HCEC 1CT (cell line): ENCODE results near the gene TFAP2B.

Experiments
- DNase-seq: peaks from one replicate; pipeline ENCODE4 v3.0.0-alpha.2; 2017

The TFAP2B gene

DNA sequence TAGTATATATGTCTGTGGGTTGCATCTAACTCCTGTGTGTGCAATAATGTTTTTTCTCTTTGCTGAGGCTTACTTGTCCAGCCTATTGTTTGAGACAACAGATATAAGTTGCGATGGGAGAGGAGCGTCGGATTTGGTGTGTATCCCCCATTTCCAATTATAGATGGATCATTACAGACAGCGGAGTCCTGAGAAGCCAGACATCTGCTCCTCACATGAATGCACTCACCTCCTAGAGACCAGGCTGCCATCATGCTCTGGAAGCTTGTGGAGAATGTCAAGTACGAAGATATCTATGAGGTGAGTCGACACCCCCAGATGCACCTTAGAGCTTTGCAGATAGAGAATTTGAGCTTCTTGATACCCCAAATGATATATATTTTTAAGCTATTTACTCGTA, at the start of gene TFAP2B:
TFAP2B (plus strand) TSS at position 199 of the 400 bp plus-strand sequence; CDS start at position 220, 21 bp downstream.
- DNase-seq, result no peak

- DNase-seq, result no peak
These were observed 40.0 kb upstream of the TFAP2B start for GRCh38 chr6:50778696-50779095.

DNA sequence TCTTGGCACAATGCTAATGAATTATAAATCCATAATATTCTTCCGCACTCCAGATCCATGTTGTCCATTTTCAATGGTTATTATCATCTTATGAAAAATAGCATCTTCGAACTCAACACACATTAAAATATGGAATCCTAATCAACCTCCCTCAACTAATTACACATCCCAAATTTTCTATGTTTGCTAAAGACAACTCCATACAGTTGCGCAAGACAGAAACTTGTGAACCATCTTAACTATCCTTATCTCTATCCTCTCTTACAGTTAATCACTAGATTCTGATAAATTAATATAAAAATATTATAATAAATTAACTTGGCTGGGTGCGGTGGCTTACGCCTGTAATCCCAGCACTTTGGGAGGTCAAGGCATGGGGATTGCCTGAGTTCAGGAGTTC, 38.3 kb upstream of the TFAP2B start:
- no peak for DNase-seq

DNA sequence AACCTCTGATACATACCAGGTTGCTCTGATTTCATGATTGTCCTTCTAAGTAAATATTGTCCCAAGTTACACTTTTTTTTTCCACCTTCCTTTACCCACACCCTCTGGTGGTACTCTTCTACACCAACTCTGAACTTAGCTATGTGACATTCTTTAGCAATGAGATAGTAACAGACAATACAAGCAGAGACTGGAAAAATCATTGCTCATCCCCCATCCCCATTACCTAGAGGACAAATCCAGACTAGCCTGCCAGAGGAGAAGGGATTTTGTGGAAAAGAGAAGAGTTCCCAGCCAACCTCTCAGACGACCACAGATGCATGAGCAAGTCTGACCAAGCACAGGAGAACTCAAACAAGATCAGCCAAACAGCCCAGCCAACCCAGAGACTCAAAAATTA, 32.8 kb upstream of the TFAP2B start:
- DNase-seq, result no peak

GRCh38 chr6:50791900-50792508, 26.7 kb upstream of the TFAP2B start:
- DNase-seq, result peak; percentile 21

DNA sequence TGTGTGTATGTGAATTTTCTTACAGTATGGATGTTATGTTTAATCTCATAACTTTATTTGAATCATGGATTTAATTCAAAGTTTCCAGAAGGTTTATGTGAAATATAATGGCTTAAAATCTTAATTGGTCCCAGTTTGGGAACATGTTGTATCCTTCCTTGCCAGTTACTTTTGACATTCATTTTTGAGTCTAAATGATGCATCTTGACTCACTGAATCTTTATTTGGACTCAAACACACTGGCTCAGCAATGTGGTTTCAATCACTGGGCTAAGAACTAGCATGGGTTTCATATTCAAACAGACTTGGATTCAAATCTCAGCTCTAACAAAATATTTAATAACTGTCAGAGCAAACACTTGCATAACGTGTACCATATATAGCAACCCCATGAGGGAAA, 25.9 kb upstream of the TFAP2B start:
- no peak for DNase-seq

DNA sequence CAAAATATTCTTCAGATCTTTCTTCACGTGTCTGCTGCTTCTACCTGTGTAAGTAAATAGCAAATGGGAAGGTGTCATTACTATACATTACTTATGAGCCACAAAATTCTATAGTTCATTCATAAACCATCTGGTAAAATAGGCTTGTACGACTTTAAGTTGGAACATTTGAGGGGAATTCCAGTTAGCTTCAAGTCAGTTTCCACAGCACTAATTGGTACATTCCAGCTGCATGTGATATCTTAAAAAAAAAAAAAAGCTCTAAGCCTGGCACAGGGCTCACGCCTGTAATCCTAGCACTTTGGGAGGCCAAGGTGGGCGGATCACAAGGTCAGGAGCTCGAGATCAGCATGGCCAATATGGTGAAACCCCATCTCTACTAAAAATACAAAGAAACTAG, 23.1 kb upstream of the TFAP2B start:
- no peak for DNase-seq

GRCh38 chr6:50804283-50804682, 14.4 kb upstream of the TFAP2B start:
- no peak for DNase-seq

DNA sequence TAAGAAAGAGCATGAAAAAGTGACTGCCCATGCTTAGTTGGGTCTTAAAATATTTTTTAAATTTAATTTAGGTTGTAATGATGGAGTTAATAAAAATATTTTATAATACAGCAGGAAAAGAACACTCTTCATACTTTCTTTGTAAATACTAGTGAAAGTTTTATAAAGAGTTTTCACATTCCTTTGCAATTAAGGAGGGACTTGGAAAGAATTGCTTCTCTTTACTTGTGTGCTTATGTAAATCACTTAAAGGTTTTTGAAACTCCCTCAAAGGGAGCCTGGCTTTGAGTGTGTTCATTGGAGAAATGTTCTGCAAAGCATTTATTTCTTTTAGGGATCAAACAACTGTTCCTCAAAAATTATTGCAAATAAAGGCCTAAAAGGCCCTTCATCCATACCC, 11.6 kb upstream of the TFAP2B start:
- DNase-seq, result no peak

DNA sequence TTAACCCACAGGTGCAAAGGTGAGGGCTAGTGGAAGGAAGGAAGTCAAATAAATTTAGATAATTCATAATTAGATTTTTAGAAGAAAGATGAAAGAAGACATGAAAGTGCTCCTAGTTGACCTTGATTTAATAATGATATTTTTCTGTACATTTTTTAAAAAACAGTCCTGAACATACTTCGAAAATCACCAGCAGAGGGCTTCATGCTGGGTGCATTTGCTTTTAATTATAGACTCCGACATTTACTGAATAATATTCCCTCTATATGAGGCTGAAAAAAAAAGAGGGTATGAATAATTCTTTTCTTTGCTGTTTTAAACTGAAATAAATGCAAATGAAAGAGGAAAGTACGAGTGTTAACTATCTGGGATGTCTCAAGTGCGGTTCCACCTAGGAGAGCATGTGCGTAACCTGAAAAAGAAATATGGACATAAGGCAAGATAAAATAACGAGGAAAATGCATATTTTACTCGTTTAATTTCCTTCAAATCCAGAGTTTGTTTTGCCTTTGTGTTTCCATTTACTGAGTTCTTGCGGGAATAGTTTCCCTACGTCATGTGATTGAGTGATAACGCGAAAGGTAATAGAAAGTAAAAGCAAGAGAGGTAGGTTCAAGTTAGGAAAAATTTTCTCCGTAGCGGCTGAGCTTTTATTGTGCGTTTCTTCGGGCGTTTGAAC, 3.1 kb upstream of the TFAP2B start:
- no peak for DNase-seq

GRCh38 chr6:50816115-50816675, 2.5 kb upstream of the TFAP2B start:
- peak; percentile 44 for DNase-seq

DNA sequence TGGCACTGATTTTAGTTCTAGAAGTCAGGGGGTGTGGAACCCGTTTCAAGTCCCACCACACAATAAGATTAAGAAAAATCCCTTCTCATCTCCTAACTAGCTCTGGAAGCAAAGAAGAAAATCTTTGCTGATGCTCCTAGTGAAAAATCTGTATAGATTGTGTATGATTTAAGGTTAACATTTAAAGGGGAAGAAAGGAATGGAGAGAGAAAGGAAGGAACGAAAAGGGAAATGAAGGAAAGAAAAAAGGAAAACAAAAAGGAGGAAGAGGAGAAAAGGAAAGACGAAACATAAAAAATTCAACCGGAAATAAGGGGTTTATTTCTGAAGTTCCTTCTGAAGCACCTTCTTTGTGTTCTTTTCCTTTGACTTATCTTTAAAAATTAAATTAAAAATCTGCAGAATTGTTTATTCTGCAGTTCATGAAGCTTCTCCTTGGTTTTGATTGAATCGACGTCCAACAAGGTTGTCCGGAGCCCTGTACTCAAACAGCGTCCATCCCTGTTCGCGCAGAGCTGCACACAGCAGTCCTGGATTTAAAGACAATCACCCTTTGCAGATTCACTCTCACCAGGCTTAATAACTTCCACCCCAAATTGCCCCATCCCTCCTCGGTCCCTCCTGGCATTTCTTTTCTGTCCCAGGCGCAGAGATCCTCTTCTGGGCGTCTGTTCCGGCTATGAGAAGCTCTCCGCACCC, 1.6 kb upstream of the TFAP2B start:
- DNase-seq, result no peak

DNA sequence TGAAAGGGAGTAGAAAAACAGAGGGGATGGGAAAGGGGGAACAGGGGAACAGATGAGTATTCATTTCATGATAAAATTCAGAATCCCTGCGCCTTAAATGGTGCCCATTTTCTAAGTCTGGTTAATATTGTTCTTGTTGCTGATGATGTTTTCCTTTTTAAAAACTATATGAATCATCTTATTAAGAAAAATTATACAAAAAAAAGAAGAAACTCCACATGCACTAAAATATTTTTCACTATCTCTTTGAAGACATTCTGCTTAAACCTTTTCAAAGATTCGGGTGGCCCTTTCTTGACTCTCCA, 1.1 kb upstream of the TFAP2B start:
- DNase-seq, result no peak

DNA sequence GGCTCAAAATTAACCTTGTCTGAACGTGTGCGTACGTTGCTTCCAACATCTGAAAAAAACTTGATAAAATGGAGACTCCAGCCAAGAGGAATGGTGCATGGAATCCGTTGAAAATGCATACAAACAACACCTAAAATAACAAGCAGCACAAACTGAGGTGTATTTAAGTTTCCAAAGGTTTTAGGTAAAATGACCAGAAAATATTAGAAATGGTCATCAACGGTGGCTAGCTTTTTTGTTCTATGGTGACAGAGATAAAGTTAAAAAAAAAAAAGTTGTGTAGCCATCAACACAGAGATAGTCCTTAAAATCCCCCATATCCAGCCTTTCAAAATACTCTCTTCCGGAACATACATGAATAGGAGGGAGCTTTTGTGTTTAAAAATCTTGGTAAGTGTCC, 651 bp upstream of the TFAP2B start:
- no peak for DNase-seq

- no peak for DNase-seq
These were observed 814 bp downstream of the TFAP2B start for GRCh38 chr6:50819466-50819903.

DNA sequence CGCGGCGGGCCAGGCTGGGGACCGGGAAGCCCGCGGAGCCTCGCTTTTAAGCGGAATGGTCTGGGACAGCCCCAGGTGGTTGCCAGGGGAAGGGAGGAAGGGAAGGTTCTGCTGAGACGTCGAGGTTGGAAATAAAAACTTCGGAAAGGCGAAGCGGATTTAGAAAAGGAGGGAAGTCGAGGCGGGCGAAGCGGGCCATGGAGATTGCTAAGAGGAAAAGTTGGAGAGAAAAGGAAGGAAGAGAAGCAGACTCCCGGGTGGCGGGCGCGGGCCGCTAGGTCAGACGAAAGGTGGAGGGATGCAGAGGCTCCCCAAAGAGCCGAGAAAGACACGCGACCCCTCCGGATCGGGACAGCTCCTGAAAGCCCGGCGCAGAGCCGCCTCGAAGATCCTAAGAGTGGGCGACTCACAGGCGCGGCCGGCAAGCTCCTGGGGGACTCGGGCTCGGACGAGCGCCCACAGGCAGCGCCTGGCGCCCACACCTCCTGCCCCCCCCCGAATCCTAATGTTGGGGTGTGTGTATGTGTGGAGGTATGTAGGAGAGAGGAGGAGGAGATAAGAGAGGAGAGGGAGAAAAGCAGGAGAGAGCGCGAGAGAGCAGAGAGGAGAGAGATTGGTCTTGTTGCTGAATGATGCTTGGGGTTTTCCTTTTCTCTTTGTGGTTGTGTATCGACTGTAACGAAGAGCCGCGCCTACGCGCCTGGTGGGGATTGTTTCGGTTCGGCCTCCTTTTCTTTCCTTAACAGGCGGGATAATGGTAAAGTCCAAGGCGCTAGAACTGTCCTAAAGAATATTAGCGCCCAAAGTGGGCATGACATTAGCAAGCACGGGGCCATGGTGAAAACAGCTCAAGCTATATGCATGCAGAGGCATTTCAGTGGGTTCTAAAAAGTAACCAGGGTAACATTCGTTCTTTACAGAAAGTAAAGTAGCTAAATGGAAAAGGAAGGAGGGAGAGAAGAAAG, 1.5 kb downstream of the TFAP2B start:
- DNase-seq, result no peak

- DNase-seq, result no peak
These were observed 2.2 kb downstream of the TFAP2B start for GRCh38 chr6:50820869-50821264.

GRCh38 chr6:50821441-50822077, 2.9 kb downstream of the TFAP2B start:
- no peak for DNase-seq

DNA sequence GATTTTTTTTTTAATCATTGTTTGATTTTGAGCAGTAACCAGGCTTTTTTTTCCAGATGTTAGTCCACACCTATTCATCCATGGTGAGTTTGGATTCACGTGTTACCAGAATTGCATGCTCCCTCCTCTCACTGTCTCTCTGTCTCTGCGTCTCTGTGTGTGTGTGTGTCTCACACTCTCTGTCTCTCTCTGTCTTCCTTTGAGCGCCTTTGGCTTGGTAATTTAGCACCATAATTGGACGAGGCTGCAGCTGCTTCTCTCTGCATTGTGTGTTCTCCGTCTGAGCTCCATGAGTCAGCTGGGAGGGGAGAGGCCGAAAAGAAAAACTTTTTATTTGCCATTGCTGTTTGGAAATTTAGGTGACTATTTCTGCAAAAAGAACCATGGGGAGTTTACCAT, 3.4 kb downstream of the TFAP2B start:
- no peak for DNase-seq

DNA sequence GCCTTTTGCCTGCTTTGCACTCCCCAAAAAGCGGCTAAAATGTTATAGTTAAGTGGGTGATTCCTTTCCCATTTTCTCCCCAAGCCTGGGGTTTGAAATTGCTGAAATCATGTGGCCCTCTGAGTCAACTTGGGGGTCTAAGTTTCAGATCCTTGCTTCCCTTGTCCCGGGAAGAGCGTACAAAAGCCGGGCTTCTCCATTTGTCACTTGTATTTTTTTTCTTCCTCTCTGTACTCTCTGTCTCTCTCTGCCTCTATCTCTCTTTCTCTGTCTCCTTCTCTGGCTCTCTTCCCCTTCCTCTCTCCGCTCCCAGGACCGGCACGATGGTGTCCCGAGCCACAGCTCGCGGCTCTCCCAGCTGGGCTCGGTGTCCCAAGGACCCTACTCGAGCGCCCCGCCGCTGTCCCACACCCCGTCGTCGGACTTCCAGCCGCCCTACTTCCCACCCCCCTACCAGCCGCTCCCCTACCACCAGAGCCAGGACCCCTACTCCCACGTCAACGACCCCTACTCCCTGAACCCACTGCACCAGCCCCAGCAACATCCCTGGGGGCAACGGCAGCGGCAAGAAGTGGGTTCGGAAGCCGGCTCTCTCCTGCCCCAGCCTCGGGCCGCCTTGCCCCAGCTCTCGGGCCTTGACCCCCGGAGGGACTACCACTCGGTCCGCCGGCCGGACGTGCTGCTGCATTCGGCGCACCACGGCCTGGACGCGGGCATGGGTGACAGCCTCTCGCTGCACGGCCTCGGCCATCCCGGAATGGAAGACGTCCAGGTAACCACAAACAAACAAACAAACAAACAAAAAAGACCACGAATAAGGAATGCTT, 4.6 kb downstream of the TFAP2B start:
- DNase-seq, result no peak

DNA sequence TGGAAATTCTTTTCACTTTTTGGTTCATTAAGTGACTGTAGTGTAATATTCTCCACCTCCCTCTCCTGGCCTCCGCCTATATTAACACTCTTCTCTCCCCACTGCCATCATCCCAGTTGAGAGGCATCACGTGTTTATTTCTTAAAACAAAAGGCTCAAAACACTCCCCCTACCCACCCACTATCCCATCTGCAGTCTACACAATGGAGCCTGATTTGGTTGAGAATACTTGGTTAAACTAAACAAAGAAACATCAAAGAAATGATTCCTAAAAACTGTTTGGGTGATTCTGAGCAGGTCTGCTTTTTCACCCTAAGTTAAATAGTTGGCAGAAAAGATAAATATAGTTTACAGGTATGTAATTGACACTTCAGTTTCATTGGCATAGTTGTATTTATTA, 5.9 kb downstream of the TFAP2B start:
- DNase-seq, result no peak
